GM23338 (cell line): ENCODE results near the gene IL20RB. TPM values are rescaled to one million over a fixed set of nuclear protein-coding genes. Genes with fewer than 3 reads are reported as not detected.

Experiments used
- ATAC-seq: fragments of 200-7000 bp; cut with Tn5 transposase; 3 replicates; pipeline ENCODE4 v1.9.1; 2020
- DNase-seq: peaks from one replicate; pipeline ENCODE4 v3.0.0-alpha.2; 2015; ENCODE audit warnings: low spot score
- H2AFZ ChIP-seq: fragments of 200-600 bp; sonication (generic); 2 replicates; pipeline ENCODE4 v1.8.0; 2016; ENCODE audit warnings: antibody characterized with exemption, mild to moderate bottlenecking, moderate library complexity
- H3F3A ChIP-seq: fragments of 200-600 bp; sonication (generic); replicated peaks from 2 replicates; pipeline ENCODE4 v1.8.0; 2017; ENCODE audit warnings: antibody characterized with exemption, mixed run types, low read depth
- H3K27ac ChIP-seq: fragments of 200-600 bp; sonication (generic); 2 replicates; pipeline ENCODE4 v1.6.1; 2016; ENCODE audit warnings: low read depth
- H3K27me3 ChIP-seq: fragments of 200-600 bp; sonication (generic); 2 replicates; pipeline ENCODE4 v1.8.0; 2016; ENCODE audit warnings: mild to moderate bottlenecking, mixed run types, moderate library complexity; ENCODE audit not compliant: insufficient read depth
- H3K36me3 ChIP-seq: fragments of 200-600 bp; sonication (generic); 2 replicates; pipeline ENCODE4 v1.8.0; 2016; ENCODE audit warnings: mild to moderate bottlenecking; ENCODE audit not compliant: insufficient read depth
- H3K4me1 ChIP-seq: fragments of 200-600 bp; sonication (generic); 2 replicates; pipeline ENCODE4 v1.8.0; 2016; ENCODE audit warnings: mild to moderate bottlenecking, moderate library complexity; ENCODE audit not compliant: insufficient read depth
- H3K4me2 ChIP-seq: fragments of 200-600 bp; sonication (generic); 2 replicates; pipeline ENCODE4 v1.7.1; 2017; ENCODE audit warnings: mixed run types
- H3K4me3 ChIP-seq: fragments of 200-600 bp; sonication (generic); 2 replicates; pipeline ENCODE4 v1.6.1; 2016; ENCODE audit warnings: mixed run types
- H3K79me2 ChIP-seq: fragments of 200-600 bp; sonication (generic); replicated peaks from 2 replicates; pipeline ENCODE4 v1.8.0; 2017; ENCODE audit warnings: mild to moderate bottlenecking; ENCODE audit not compliant: insufficient read depth
- H3K9me2 ChIP-seq: fragments of 200-600 bp; sonication (generic); 2 replicates; pipeline ENCODE4 v1.8.0; 2017; ENCODE audit not compliant: insufficient read depth
- H4K20me1 ChIP-seq: fragments of 200-600 bp; sonication (generic); replicated peaks from 2 replicates; pipeline ENCODE4 v1.8.0; 2017; ENCODE audit warnings: mild to moderate bottlenecking; ENCODE audit not compliant: insufficient read depth
- H3K27ac Mint-ChIP-seq: 2 replicates; pipeline ENCODE4 v1.8.0; 2020; ENCODE audit warnings: inconsistent platforms, mild to moderate bottlenecking, moderate library complexity, mixed read lengths
- H3K27me3 Mint-ChIP-seq: 3 replicates; pipeline ENCODE4 v1.8.0; 2022; ENCODE audit warnings: low read depth, mild to moderate bottlenecking, moderate library complexity, mixed read lengths, inconsistent platforms; ENCODE audit not compliant: insufficient read depth, poor library complexity
- H3K36me3 Mint-ChIP-seq: 3 replicates; pipeline ENCODE4 v1.8.0; 2021; ENCODE audit warnings: low read depth, mild to moderate bottlenecking, inconsistent platforms, moderate library complexity, mixed read lengths
- H3K4me1 Mint-ChIP-seq: 3 replicates; pipeline ENCODE4 v1.8.0; 2020; ENCODE audit warnings: mild to moderate bottlenecking, inconsistent platforms, mixed read lengths
- H3K4me3 Mint-ChIP-seq: 3 replicates; pipeline ENCODE4 v1.8.0; 2021; ENCODE audit warnings: moderate library complexity, mild to moderate bottlenecking, inconsistent platforms, mixed read lengths
- H3K9me3 Mint-ChIP-seq: 3 replicates; pipeline ENCODE4 v1.8.0; 2020; ENCODE audit warnings: moderate library complexity, mild to moderate bottlenecking, inconsistent platforms, mixed read lengths
- CREB1 ChIP-seq: fragments of 250-450 bp; sonication (Bioruptor Pico); IDR thresholded peaks from 2 replicates; pipeline ENCODE4 v1.5.0; 2020; ENCODE audit warnings: low read depth, mild to moderate bottlenecking, moderate library complexity
- EZH2 ChIP-seq: fragments of 200-600 bp; sonication (generic); IDR thresholded peaks from one replicate; pipeline ENCODE4 v1.8.0; 2017; ENCODE audit warnings: antibody characterized with exemption, mild to moderate bottlenecking, low read depth; ENCODE audit not compliant: unreplicated experiment
- EZH2phosphoT487 ChIP-seq: fragments of 200-600 bp; sonication (generic); IDR thresholded peaks from one replicate; pipeline ENCODE4 v1.8.1; 2018; ENCODE audit warnings: antibody characterized with exemption; ENCODE audit not compliant: unreplicated experiment
- JUNB ChIP-seq: IDR thresholded peaks from one replicate; pipeline ENCODE4 v1.6.1; 2016; ENCODE audit warnings: antibody characterized with exemption; ENCODE audit not compliant: unreplicated experiment
- NANOG ChIP-seq: IDR thresholded peaks from 2 replicates; pipeline ENCODE4 v1.6.1; 2016; ENCODE audit warnings: antibody characterized with exemption, borderline replicate concordance
- POLR2AphosphoS5 ChIP-seq: IDR thresholded peaks from 2 replicates; pipeline ENCODE4 v1.6.1; 2016; ENCODE audit warnings: antibody characterized with exemption, low read depth
- STAT1 ChIP-seq: IDR thresholded peaks from one replicate; pipeline ENCODE4 v1.6.1; 2016; ENCODE audit warnings: antibody characterized with exemption; ENCODE audit not compliant: unreplicated experiment
- ZNF114 ChIP-seq: fragments of 250-450 bp; sonication (Bioruptor Pico); IDR thresholded peaks from 2 replicates; pipeline ENCODE4 v1.5.0; 2020; ENCODE audit warnings: mild to moderate bottlenecking, moderate library complexity
- ZNF331 ChIP-seq: fragments of 250-450 bp; sonication (Bioruptor Pico); IDR thresholded peaks from 2 replicates; pipeline ENCODE4 v1.5.0; 2020; ENCODE audit warnings: low read depth, mild to moderate bottlenecking, moderate library complexity
- ZNF462 ChIP-seq: fragments of 250-450 bp; sonication (Bioruptor Pico); IDR thresholded peaks from 2 replicates; pipeline ENCODE4 v1.5.0; 2020; ENCODE audit warnings: mild to moderate bottlenecking, moderate library complexity
- polyA plus RNA-seq: library from polyadenylated mRNA; unstranded; fragments of >200 nt; fragmentation: Nextera tagmentation; extraction: Ambion mirVana; gene quantifications from 2 replicates; pipeline ENCODE4 v1.2.1, GENCODE V29; 2016
- total RNA-seq: library from RNA; depleted of rRNA; stranded (reverse); fragments of >200 nt; shearing (Covaris generic); gene quantifications from 2 replicates; pipeline ENCODE4 v1.2.3, GENCODE V29; 2014
- TF ChIP-seq, protein P1 (sequence below): IDR thresholded peaks from 2 replicates; pipeline ENCODE4 v1.6.1; 2016; ENCODE audit warnings: antibody characterized with exemption
- TF ChIP-seq, protein P2 (sequence below), 2 experiments: fragments of 200-600 bp in 1 of 2; sonication (generic) in 1 of 2; conservative IDR thresholded peaks; 2 replicates each; pipeline versions ENCODE4 v1.5.1 to v1.6.1; 2016 to 2017; ENCODE audit warnings: antibody characterized with exemption in 2 of 2, low read depth in 2 of 2, mild to moderate bottlenecking in 2 of 2, moderate library complexity in 1 of 2
- TF ChIP-seq, protein P3 (sequence below): IDR thresholded peaks from one replicate; pipeline ENCODE4 v1.6.1; 2018; ENCODE audit warnings: antibody characterized with exemption; ENCODE audit not compliant: unreplicated experiment

IL20RB gene
- total and polyA plus RNA-seq, 2 experiments from 2014 or later = 1.7 to 4.6 TPM

DNA sequence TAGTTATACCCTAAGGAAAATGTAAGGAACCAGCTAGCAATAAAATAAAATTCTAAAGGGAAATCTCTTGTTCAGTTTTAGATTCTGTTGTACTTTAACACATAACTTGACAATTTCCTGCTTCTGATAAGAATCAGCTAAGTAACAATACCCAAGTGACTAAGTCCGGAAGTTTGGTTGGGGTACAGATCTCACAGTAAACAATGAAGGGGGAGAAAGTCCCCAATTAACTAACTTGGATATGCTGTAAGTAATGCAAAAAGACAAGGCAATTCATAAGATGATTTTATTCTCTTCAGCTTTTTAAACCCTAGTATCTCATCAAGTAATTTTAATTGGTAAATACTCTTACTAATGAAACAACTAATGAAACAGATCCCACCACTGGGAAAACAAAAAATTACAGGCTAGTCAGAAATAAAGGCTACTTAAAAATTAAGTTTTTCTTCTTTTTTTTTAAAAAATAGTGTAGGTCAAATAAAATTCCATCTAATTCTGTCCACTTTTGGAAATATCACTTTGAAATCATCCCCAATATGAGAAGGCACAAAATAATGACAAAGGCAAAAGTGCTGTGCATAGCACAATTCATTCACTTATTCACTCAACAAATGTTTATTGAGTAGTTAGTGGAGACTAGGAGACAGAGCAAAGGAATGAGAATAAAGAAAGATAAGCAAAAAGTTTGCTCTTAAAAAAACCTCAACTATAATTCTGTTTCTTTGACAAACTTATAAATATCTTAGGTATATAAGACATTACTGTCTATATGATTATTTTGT is 37.8 kb upstream of the IL20RB start:
- H3K4me3 ChIP-seq = no peak overlapping the region
- H4K20me1 ChIP-seq = 0 out of 2 replicates have a peak, but pooled peaks cover 3% of the 10 kb centered on the region
- Mint-ChIP-seq H3K27me3 (peaks cover 5% of the 10 kb centered on the region), H3K4me1 (peaks cover 31% of the 10 kb centered on the region), H3K9me3 (no peaks in the 10 kb centered on the region), H3K4me3 (no peak overlapping the region), H3K27ac (no peak overlapping the region), H3K36me3 (no peaks in the 10 kb centered on the region)
- H3K27ac ChIP-seq = no peak overlapping the region
- ATAC-seq (no peak), DNase-seq (no peak)
- TF ChIP-seq EZH2phosphoT487 (no peak), JUNB (no peak), ZNF114 (CRISPR knock-in tag) (no peak), STAT1 (no peak), CREB1 (no peak), ZNF462 (CRISPR knock-in tag) (no peak), POLR2AphosphoS5 (no peak), ZNF331 (CRISPR knock-in tag) (no peak), EZH2 (no peak), NANOG (no peak)
- TF ChIP-seq, protein P1, sequence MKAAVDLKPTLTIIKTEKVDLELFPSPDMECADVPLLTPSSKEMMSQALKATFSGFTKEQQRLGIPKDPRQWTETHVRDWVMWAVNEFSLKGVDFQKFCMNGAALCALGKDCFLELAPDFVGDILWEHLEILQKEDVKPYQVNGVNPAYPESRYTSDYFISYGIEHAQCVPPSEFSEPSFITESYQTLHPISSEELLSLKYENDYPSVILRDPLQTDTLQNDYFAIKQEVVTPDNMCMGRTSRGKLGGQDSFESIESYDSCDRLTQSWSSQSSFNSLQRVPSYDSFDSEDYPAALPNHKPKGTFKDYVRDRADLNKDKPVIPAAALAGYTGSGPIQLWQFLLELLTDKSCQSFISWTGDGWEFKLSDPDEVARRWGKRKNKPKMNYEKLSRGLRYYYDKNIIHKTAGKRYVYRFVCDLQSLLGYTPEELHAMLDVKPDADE = no peak
- TF ChIP-seq, protein P2, sequence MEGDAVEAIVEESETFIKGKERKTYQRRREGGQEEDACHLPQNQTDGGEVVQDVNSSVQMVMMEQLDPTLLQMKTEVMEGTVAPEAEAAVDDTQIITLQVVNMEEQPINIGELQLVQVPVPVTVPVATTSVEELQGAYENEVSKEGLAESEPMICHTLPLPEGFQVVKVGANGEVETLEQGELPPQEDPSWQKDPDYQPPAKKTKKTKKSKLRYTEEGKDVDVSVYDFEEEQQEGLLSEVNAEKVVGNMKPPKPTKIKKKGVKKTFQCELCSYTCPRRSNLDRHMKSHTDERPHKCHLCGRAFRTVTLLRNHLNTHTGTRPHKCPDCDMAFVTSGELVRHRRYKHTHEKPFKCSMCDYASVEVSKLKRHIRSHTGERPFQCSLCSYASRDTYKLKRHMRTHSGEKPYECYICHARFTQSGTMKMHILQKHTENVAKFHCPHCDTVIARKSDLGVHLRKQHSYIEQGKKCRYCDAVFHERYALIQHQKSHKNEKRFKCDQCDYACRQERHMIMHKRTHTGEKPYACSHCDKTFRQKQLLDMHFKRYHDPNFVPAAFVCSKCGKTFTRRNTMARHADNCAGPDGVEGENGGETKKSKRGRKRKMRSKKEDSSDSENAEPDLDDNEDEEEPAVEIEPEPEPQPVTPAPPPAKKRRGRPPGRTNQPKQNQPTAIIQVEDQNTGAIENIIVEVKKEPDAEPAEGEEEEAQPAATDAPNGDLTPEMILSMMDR (conservative IDR thresholded peaks at IDR 0.05; ENCODE audit: low read depth in 2 of 2) = no peak
- TF ChIP-seq, protein P3, sequence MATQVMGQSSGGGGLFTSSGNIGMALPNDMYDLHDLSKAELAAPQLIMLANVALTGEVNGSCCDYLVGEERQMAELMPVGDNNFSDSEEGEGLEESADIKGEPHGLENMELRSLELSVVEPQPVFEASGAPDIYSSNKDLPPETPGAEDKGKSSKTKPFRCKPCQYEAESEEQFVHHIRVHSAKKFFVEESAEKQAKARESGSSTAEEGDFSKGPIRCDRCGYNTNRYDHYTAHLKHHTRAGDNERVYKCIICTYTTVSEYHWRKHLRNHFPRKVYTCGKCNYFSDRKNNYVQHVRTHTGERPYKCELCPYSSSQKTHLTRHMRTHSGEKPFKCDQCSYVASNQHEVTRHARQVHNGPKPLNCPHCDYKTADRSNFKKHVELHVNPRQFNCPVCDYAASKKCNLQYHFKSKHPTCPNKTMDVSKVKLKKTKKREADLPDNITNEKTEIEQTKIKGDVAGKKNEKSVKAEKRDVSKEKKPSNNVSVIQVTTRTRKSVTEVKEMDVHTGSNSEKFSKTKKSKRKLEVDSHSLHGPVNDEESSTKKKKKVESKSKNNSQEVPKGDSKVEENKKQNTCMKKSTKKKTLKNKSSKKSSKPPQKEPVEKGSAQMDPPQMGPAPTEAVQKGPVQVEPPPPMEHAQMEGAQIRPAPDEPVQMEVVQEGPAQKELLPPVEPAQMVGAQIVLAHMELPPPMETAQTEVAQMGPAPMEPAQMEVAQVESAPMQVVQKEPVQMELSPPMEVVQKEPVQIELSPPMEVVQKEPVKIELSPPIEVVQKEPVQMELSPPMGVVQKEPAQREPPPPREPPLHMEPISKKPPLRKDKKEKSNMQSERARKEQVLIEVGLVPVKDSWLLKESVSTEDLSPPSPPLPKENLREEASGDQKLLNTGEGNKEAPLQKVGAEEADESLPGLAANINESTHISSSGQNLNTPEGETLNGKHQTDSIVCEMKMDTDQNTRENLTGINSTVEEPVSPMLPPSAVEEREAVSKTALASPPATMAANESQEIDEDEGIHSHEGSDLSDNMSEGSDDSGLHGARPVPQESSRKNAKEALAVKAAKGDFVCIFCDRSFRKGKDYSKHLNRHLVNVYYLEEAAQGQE = no peak
- no peaks in the 10 kb centered on the region for H3K27me3 ChIP-seq
- H3K4me2 ChIP-seq = no peak overlapping the region
- H2AFZ ChIP-seq = no peak overlapping the region
- H3K36me3 ChIP-seq = no peaks in the 10 kb centered on the region
- peaks cover 14% of the 10 kb centered on the region for H3K4me1 ChIP-seq
- no peaks in the 10 kb centered on the region for H3F3A ChIP-seq
- peaks cover 84% of the 10 kb centered on the region for H3K79me2 ChIP-seq
- no peaks in the 10 kb centered on the region for H3K9me2 ChIP-seq
